Measurements from ENCODE around the gene DIRAS1.

DNA sequence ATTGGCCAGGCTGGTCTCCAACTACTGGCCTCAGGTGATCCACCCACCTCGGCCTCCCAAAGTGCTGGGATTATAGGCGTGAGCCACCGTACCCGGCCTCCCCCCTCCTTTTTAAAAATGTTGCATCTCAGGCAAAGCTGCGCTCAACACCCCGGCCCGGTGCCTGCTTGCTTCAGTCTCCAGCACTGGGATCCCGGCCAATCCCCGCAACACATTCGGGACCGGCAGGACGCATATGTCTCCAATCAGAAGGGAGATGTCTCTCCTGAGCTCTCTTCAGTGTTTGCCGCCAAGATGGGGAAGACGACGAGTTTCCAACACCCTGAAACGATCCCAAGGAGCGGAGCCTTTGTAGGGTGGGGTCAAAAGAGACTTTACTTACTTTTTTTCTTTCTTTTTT lies 34.8 kb downstream of the DIRAS1 start:
- TF ChIP-seq EZH2phosphoT487 (IDR thresholded peaks at IDR 0.05; ENCODE audit: insufficient read depth, low read depth) (no peak), EZH2 (IDR thresholded peaks at IDR 0.05; ENCODE audit: insufficient read depth, poor library complexity, severe bottlenecking) (no peak)
